ENCODE measurements around the gene RFX4. TPM values are rescaled to one million over a fixed set of nuclear protein-coding genes. Genes with fewer than 3 reads are reported as not detected.

RFX4 gene
- total RNA-seq, 1 donor from 2014 or later, result 3.4 TPM

- Histone ChIP-seq H2AFZ (replicated peaks) (no peak overlapping the region), H3K4me2 (no peak overlapping the region), H4K20me1 (ENCODE audit: low read depth) (no peaks in the 10 kb centered on the region), H3K79me2 (ENCODE audit: low read depth) (no peaks in the 10 kb centered on the region), H3K9ac (no peak overlapping the region), H3F3A (ENCODE audit: low read depth) (peaks cover 8% of the 10 kb centered on the region), H3K4me1 (peaks cover 13% of the 10 kb centered on the region), H3K27me3 (no peaks in the 10 kb centered on the region), H3K36me3 (no peaks in the 10 kb centered on the region), H3K9me3 (ENCODE audit: low read depth) (no peaks in the 10 kb centered on the region), H3K27ac (no peak overlapping the region), H3K4me3 (no peak overlapping the region)
- no peak for DNase-seq (ENCODE audit: low spot score)
- Mint-ChIP-seq H3K4me1 (peaks cover 20% of the 10 kb centered on the region), H3K36me3 (peaks cover 56% of the 10 kb centered on the region), H3K9me3 (no peaks in the 10 kb centered on the region), H3K27me3 (ENCODE audit: insufficient read depth, low read depth) (peaks cover 2% of the 10 kb centered on the region), H3K4me3 (no peak overlapping the region), H3K27ac (no peak overlapping the region)
- no peak for TF ChIP-seq EZH2phosphoT487 (IDR thresholded peaks at IDR 0.05)
- TF ChIP-seq, protein P1, sequence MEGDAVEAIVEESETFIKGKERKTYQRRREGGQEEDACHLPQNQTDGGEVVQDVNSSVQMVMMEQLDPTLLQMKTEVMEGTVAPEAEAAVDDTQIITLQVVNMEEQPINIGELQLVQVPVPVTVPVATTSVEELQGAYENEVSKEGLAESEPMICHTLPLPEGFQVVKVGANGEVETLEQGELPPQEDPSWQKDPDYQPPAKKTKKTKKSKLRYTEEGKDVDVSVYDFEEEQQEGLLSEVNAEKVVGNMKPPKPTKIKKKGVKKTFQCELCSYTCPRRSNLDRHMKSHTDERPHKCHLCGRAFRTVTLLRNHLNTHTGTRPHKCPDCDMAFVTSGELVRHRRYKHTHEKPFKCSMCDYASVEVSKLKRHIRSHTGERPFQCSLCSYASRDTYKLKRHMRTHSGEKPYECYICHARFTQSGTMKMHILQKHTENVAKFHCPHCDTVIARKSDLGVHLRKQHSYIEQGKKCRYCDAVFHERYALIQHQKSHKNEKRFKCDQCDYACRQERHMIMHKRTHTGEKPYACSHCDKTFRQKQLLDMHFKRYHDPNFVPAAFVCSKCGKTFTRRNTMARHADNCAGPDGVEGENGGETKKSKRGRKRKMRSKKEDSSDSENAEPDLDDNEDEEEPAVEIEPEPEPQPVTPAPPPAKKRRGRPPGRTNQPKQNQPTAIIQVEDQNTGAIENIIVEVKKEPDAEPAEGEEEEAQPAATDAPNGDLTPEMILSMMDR (IDR thresholded peaks at IDR 0.05), result no peak
- no peak for TF ChIP-seq EZH2 (IDR thresholded peaks at IDR 0.05)
These were observed 61.7 kb downstream of the RFX4 start for GRCh38 chr12:106644335-106645073.

DNA sequence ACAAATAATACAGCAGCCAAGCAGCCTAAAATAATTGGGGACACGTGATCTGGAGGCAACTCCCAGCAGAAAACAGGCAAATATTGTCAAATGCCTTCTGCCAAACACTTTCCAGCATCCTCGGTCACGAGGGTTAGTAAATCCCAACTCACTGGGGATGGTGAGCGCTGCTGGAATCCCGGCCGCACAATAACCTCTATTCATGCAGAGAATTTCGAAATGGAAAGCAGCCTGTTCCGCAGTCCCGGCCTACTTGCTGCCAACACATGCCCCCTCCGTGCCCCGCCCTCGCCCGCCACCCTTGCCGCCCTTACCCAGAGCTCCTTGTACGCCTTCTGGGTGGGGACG lies 62.2 kb downstream of the RFX4 start:
- H3K9me3 Mint-ChIP-seq, result no peaks in the 10 kb centered on the region
- no peaks in the 10 kb centered on the region for H3K27me3 ChIP-seq
- TF ChIP-seq EZH2phosphoT487 (IDR thresholded peaks at IDR 0.05), result no peak
- TF ChIP-seq EZH2 (IDR thresholded peaks at IDR 0.05), result no peak
- TF ChIP-seq, protein P1 (IDR thresholded peaks at IDR 0.05), result no peak
- peaks cover 53% of the 10 kb centered on the region for H3K36me3 Mint-ChIP-seq
- no peaks in the 10 kb centered on the region for H3K9me3 ChIP-seq (ENCODE audit: low read depth)
- H3K4me3 Mint-ChIP-seq, result no peak overlapping the region
- H3K4me3 ChIP-seq, result no peak overlapping the region
- peaks cover 13% of the 10 kb centered on the region for H3K4me1 ChIP-seq
- H3K27me3 Mint-ChIP-seq (ENCODE audit: insufficient read depth, low read depth), result peaks cover 2% of the 10 kb centered on the region
- no peak overlapping the region for H3K27ac Mint-ChIP-seq
- H3K9ac ChIP-seq, result no peak overlapping the region
- H3K79me2 ChIP-seq (ENCODE audit: low read depth), result no peaks in the 10 kb centered on the region
- DNase-seq (ENCODE audit: low spot score), result no peak
- H3K36me3 ChIP-seq, result no peaks in the 10 kb centered on the region
- H3F3A ChIP-seq (ENCODE audit: low read depth), result peaks cover 4% of the 10 kb centered on the region
- H4K20me1 ChIP-seq (ENCODE audit: low read depth), result no peaks in the 10 kb centered on the region
- H3K27ac ChIP-seq, result no peak overlapping the region
- H3K4me2 ChIP-seq, result no peak overlapping the region
- peaks cover 20% of the 10 kb centered on the region for H3K4me1 Mint-ChIP-seq
- H2AFZ ChIP-seq (replicated peaks), result no peak overlapping the region

- peaks cover 48% of the 10 kb centered on the region for H3K36me3 Mint-ChIP-seq
- H3K4me1 ChIP-seq, result peaks cover 13% of the 10 kb centered on the region
- TF ChIP-seq, protein P1 (IDR thresholded peaks at IDR 0.05), result no peak
- no peak for TF ChIP-seq EZH2 (IDR thresholded peaks at IDR 0.05)
- H3K9ac ChIP-seq, result no peak overlapping the region
- H3K27me3 Mint-ChIP-seq (ENCODE audit: insufficient read depth, low read depth), result peaks cover 2% of the 10 kb centered on the region
- H3F3A ChIP-seq (ENCODE audit: low read depth), result no peaks in the 10 kb centered on the region
- no peak overlapping the region for H3K27ac ChIP-seq
- H3K9me3 Mint-ChIP-seq, result no peaks in the 10 kb centered on the region
- DNase-seq (ENCODE audit: low spot score), result no peak
- H3K27me3 ChIP-seq, result no peaks in the 10 kb centered on the region
- no peaks in the 10 kb centered on the region for H3K36me3 ChIP-seq
- no peak overlapping the region for H3K4me3 ChIP-seq
- no peaks in the 10 kb centered on the region for H3K79me2 ChIP-seq (ENCODE audit: low read depth)
- H3K27ac Mint-ChIP-seq, result no peak overlapping the region
- no peaks in the 10 kb centered on the region for H4K20me1 ChIP-seq (ENCODE audit: low read depth)
- no peak overlapping the region for H3K4me3 Mint-ChIP-seq
- peaks cover 20% of the 10 kb centered on the region for H3K4me1 Mint-ChIP-seq
- H2AFZ ChIP-seq (replicated peaks), result no peak overlapping the region
- H3K9me3 ChIP-seq (ENCODE audit: low read depth), result no peaks in the 10 kb centered on the region
- H3K4me2 ChIP-seq, result no peak overlapping the region
These were observed 62.9 kb downstream of the RFX4 start for GRCh38 chr12:106645465-106646330.

Data from neural progenitor cell (in vitro differentiated cells).